Measurements from ENCODE around the gene TMLHE.
"Not testable (repeated sequence)": the region's sequence is repeated elsewhere in the genome, so short reads cannot be mapped to it uniquely, and the experiment has no call there.

DNA sequence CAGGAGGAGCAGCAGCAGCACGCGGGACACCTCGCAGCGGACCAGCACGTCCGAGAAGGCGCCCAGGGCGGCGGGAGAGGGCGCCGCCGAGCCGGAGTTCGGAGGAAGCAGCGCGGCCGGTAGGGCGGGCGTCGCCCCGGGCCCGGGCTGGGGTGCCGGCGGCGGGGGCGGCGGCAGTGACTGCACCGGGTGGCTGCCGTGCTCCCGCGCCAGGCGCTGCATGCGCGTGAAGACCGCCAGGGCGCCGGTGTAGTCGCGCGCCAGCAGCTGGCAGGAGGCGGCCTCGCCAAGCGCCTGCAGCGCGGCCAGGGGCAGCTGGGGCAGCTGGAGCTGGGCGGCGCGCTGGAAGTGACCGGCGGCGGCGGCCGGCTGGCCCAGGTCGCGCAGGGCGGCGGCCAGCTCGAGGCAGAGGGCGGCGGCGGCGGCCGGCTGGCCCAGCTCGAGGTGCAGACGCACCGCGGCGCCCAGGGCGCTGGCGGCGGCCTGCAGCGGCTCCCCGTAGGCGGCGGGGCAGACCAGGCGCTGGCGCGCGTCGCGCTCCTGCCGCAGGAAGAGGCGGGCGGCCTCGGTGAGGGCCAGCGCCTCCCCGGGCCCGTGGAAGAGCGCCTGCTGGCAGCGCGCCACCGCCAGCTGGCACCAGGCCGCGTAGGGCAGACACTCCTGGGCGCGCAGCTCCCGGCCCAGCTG, 154.8 kb downstream of the TMLHE start:
- TF ChIP-seq EZH2 (IDR thresholded peaks at IDR 0.05; ENCODE audit: borderline replicate concordance, insufficient read depth, low read depth, low read length, poor library complexity, severe bottlenecking); CTCF (IDR thresholded peaks at IDR 0.05): not testable (repeated sequence)
